Erythroblast (primary cell): Measurements from ENCODE around the gene A3GALT2.

Source experiments
- GATA1 ChIP-seq: IDR thresholded peaks from 2 replicates; pipeline ENCODE4 v1.6.1; 2011; ENCODE audit warnings: low read depth, mild to moderate bottlenecking, control low read depth, low read length, moderate library complexity
- POLR2A ChIP-seq: IDR thresholded peaks from 2 replicates; pipeline ENCODE4 v1.6.1; 2011; ENCODE audit warnings: mild to moderate bottlenecking, low read length

DNA sequence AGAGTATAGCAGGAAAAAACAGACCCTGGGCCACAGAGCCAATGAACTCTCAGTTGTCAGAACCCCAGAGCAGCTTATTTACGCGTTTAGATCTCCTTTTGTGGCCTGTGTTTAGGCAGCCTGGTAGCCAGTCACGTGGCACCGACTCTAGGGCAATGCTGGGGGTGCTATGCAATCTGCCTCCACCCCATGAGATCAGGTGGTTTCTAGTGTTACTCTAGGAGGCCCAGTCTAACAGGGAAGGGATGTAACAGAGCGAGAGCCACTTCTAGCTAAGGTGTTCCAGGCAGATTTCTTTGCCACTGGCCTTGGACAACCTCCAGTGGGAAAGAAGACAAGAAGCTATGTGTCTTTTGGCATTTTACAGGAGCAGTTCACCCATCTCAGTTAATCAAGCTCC, 12.0 kb upstream of the A3GALT2 start:
- no peak for TF ChIP-seq POLR2A
- TF ChIP-seq GATA1, result no peak
